Measurements from ENCODE around the gene CD177. TPM values are rescaled to one million over a fixed set of nuclear protein-coding genes. Genes with fewer than 3 reads are reported as not detected.

CD177 gene
- total RNA-seq, 1 experiment from 2014 or later = 0.09 TPM

DNA sequence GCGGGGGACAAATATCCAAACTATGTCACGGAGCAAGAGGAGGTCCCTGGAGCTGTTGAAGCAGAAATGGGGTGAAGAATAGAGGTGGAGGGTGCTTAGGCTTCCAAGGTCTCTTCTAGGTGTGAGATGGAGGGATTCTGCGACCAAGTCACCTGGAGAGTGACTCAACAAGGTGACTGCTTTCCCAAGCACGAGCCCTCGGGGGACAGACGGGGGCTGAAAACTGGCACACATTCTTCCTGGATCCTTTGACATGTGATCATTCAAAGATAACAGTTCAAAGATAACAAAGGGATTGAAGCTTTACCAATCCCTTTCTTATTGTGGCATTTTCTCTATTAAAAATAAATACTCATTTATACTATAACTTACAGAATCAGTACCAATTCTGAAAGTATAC lies 59.0 kb downstream of the CD177 start:
- H3K14ac ChIP-seq (ENCODE audit: insufficient read depth, low read length) = no peak overlapping the region
- peaks cover 7% of the 10 kb centered on the region for H3K9me3 ChIP-seq (ENCODE audit: control insufficient read depth, low read depth, low read length)
- H3K56ac ChIP-seq (ENCODE audit: insufficient read length, low read depth, low read length) = no peak overlapping the region
- H3K27me3 ChIP-seq (ENCODE audit: insufficient read depth, low read length) = no peaks in the 10 kb centered on the region
- H3K4me1 ChIP-seq (ENCODE audit: insufficient read depth, low read length) = 0 out of 2 replicates have a peak, but pooled peaks cover 3% of the 10 kb centered on the region
- Mint-ChIP-seq H3K4me1 (0 out of 4 replicates have a peak, but pooled peaks cover 0 to 2% of the 10 kb centered on the region in 2 experiments), H3K9me3 (peaks cover 36 to 61% of the 10 kb centered on the region in 2 experiments), H3K27ac (no peak overlapping the region), H3K36me3 (ENCODE audit: insufficient read depth in 1 of 3, low read depth in 3 of 3) (peaks cover 10 to 21% (median 11%) of the 10 kb centered on the region in 3 experiments), H3K4me3 (no peak overlapping the region), H3K27me3 (ENCODE audit: low read depth) (peaks cover 2% of the 10 kb centered on the region)
- no peaks in the 10 kb centered on the region for H3K79me2 ChIP-seq (ENCODE audit: insufficient read depth, low read length)
- H3K18ac ChIP-seq (ENCODE audit: insufficient read length, low read depth, low read length) = no peak overlapping the region
- H3K4ac ChIP-seq (ENCODE audit: low read depth, low read length) = no peak overlapping the region
- no peak overlapping the region for H4K8ac ChIP-seq (replicated peaks; ENCODE audit: insufficient read length, low read depth, low read length)
- no peak overlapping the region for H3K9ac ChIP-seq (ENCODE audit: extremely low read depth, insufficient read length, low read length)
- H3T11ph ChIP-seq (ENCODE audit: low read length) = no peak overlapping the region
- H2BK12ac ChIP-seq (ENCODE audit: insufficient read length, low read depth, low read length) = no peak overlapping the region
- H4K5ac ChIP-seq (ENCODE audit: insufficient read length, low read depth, low read length) = no peak overlapping the region
- no peak overlapping the region for H2BK120ac ChIP-seq (ENCODE audit: low read depth, low read length, poor library complexity, severe bottlenecking)
- H4K20me1 ChIP-seq (ENCODE audit: control insufficient read depth, insufficient read depth, insufficient read length) = no peaks in the 10 kb centered on the region
- H2BK20ac ChIP-seq (ENCODE audit: low read depth, low read length, poor library complexity, severe bottlenecking) = no peak overlapping the region
- H3K27ac ChIP-seq (ENCODE audit: insufficient read length, low read depth, low read length) = no peak overlapping the region
- WGBS (ENCODE audit: extremely low coverage, insufficient read length, low lambda C conversion rate) = no CpG with 5 or more reads among the region's 6 CpGs
- TF ChIP-seq, protein P1, sequence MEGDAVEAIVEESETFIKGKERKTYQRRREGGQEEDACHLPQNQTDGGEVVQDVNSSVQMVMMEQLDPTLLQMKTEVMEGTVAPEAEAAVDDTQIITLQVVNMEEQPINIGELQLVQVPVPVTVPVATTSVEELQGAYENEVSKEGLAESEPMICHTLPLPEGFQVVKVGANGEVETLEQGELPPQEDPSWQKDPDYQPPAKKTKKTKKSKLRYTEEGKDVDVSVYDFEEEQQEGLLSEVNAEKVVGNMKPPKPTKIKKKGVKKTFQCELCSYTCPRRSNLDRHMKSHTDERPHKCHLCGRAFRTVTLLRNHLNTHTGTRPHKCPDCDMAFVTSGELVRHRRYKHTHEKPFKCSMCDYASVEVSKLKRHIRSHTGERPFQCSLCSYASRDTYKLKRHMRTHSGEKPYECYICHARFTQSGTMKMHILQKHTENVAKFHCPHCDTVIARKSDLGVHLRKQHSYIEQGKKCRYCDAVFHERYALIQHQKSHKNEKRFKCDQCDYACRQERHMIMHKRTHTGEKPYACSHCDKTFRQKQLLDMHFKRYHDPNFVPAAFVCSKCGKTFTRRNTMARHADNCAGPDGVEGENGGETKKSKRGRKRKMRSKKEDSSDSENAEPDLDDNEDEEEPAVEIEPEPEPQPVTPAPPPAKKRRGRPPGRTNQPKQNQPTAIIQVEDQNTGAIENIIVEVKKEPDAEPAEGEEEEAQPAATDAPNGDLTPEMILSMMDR (conservative IDR thresholded peaks at IDR 0.05) = no peak
- H2AFZ ChIP-seq (ENCODE audit: low read length) = no peak overlapping the region
- H3K23ac ChIP-seq (ENCODE audit: insufficient read length, low read depth, low read length) = no peak overlapping the region
- no peak overlapping the region for H2BK5ac ChIP-seq (ENCODE audit: insufficient read length, low read length)
- H2BK15ac ChIP-seq (ENCODE audit: low read depth, low read length) = no peak overlapping the region
- no peaks in the 10 kb centered on the region for H3K23me2 ChIP-seq (ENCODE audit: insufficient read length, low read depth, low read length, poor library complexity, severe bottlenecking)
- DNase-seq = no peak
- H3K4me2 ChIP-seq (ENCODE audit: insufficient read depth, insufficient read length, low read length) = no peak overlapping the region
- H2AK5ac ChIP-seq (ENCODE audit: insufficient read length, low read length) = no peak overlapping the region
- H3K79me1 ChIP-seq (ENCODE audit: insufficient read depth, low read depth, low read length, poor library complexity, severe bottlenecking) = no peaks in the 10 kb centered on the region
- H4K91ac ChIP-seq (ENCODE audit: insufficient read length, low read depth, low read length) = no peak overlapping the region

Other genes starting within 250 kb of the CD177 start
- not detected in 2 replicates for gene PSG5, start 167.2 kb upstream of the CD177 start, total RNA-seq (2021)
- gene PSG4, start 148.0 kb upstream of the CD177 start, total RNA-seq (2021) = not detected in 2 replicates
- not detected in 2 replicates for gene PSG9, start 84.2 kb upstream of the CD177 start, total RNA-seq (2021)
- not detected in 2 replicates for gene TEX101, start 61.2 kb downstream of the CD177 start, total RNA-seq (2021)
- gene LYPD3, start 111.9 kb downstream of the CD177 start, total RNA-seq (2021) = 1.8 TPM in 2 replicates
- gene PHLDB3, start 151.1 kb downstream of the CD177 start, total RNA-seq (2021) = 6.7 and 8.5 TPM in 2 replicates
- gene ETHE1, start 173.5 kb downstream of the CD177 start, total RNA-seq (2021) = 18.8 and 20.4 TPM in 2 replicates
- gene ZNF575, start 179.5 kb downstream of the CD177 start, total RNA-seq (2021) = not detected in 2 replicates
- gene XRCC1, start 221.8 kb downstream of the CD177 start, total RNA-seq (2021) = 38.0 and 42.8 TPM in 2 replicates
- 11.4 and 11.9 TPM in 2 replicates for gene PINLYP, start 222.1 kb downstream of the CD177 start, total RNA-seq (2021)
- 24.1 and 25.4 TPM in 2 replicates for gene IRGQ, start 242.4 kb downstream of the CD177 start, total RNA-seq (2021)
- 16.3 and 19.7 TPM in 2 replicates for gene ZNF576, start 242.9 kb downstream of the CD177 start, total RNA-seq (2021)

Measured in H9 (cell line).